ENCODE measurements around the gene AQP2.

AQP2 gene

DNA sequence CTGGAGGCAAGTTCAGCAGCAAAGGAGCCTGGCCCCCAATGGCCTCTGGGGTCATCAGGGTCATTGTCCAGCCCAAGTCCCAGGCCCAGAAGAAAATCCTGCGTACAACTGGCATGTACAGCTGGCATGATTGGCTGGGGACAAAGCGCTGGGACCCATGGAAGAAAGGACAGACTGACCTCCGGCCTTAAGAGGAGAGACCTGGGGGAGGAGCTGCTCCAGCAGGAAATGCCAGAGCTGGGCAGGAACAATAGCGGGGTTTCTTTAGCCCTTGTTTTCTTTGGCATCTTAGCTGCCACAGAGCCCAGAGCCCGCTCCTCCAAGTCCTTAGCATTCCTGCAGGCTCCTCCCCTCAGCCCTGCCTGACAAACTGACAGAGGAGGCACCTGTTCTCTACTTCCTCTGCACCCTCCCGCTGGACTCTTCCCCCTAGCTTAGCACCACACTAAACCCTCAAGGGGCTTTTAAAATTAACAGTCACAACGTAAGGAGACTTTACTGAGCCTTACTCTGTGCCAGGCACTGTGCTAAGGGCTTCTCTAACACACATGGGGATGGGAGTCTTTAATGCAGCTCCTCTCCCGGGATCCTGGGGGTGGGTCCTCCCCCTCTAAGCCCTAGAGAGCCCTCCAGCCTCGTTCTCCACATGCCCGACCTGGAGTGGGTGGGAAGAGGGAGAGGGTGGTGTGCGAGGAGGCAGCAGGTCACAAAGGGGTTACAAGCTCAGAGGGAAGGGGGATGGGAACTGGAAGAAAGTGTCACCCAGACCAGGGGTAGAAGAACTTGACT lies 9.3 kb downstream of the AQP2 start:
- FAIRE-seq: no peak

DNA sequence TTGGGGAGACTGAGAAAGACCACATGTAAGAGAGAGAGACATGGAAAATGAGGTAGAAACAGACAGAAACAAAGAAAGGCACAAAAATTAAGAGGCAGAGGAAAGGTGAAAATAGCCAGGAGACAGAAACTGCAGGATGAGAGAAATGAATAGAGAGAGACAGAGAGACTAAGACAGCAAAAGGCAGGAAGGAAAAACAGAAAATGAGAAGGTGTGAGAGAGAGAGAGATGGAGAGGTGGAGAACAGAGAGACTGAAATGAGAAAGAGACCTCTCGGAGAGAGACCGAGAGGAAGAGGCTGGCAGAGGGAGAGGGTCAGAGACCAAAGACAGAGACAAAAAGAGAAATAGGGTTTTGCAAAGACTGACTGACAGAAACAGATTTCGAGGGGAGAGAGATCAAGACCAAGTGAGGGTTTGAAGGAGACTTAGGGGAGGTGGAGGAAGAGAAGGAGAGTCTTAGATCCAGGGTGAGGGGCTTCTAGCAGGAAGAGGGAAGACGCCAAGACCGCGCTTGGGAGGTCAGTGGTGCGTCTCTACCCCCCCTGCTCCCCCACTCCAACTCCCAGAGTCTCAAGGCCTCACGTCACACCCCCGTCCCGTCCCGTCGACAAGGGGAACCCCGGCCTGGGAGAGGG lies 10.1 kb downstream of the AQP2 start:
- no peak for FAIRE-seq

DNA sequence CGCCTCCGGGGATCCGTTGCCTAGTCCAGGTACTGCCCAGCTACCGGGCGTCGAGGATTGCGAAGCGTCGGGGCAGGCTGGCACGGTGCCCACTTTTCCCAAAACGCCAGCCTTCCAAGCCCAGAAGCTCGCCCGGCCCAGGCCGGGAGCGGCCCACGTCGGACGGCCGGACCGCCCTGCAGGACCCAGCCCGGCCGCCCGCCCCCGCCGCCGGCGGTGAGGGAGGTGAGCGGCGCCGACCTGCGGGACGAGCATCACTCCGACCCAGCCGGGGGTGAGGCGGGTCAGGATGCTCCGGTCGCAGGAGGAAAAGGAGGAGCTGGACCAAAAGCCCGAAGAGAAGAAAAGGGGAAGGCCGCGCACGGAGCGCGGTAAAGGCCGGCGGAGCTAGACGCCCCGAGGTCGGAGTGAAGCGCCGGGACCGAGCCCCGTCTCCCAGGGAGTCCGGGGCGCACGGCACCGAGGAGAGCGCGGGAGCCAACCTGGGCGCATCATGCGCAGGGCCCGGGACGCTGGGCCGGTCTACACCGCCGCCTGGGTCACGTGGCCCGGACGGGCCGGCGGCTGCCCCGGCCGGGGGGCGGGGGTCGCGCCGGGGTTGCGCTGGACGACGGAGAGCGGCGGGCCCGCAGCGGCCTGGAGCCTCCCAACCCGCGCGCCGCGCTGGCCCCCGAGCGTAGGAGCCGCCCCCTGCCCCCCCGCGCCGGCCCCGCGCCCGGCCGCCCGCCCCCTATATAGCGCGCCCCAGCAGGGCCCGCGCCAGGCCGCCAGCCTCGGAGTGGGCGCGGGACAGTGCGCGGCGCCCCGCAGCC lies 10.8 kb downstream of the AQP2 start, which contains the start of gene AQP5:
Gene AQP5 (plus strand): TSS at position 762 of the 812 bp plus-strand sequence. CDS start 146 bp downstream, outside the sequence.
- FAIRE-seq: no peak

DNA sequence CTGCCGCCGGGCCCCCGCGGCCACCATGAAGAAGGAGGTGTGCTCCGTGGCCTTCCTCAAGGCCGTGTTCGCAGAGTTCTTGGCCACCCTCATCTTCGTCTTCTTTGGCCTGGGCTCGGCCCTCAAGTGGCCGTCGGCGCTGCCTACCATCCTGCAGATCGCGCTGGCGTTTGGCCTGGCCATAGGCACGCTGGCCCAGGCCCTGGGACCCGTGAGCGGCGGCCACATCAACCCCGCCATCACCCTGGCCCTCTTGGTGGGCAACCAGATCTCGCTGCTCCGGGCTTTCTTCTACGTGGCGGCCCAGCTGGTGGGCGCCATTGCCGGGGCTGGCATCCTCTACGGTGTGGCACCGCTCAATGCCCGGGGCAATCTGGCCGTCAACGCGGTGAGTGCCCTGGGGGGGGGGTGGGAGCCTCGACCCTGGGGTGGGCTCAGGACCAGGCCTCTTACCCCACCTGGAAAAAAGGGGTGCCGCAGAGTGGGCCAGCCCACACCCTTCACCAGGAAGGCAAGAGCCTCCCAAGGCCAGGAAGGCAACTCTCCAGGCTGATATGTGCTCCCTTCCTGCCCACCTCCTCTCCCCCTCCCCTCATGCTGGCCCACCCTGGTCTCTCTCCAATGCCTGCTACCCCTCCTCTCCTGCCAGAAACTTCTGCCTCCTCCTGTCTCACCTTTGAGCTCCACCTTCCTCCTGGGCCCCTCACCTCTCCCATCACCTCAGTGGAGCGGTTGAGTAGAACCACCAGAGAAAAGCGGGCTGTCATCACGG lies 11.6 kb downstream of the AQP2 start:
- no peak for FAIRE-seq

DNA sequence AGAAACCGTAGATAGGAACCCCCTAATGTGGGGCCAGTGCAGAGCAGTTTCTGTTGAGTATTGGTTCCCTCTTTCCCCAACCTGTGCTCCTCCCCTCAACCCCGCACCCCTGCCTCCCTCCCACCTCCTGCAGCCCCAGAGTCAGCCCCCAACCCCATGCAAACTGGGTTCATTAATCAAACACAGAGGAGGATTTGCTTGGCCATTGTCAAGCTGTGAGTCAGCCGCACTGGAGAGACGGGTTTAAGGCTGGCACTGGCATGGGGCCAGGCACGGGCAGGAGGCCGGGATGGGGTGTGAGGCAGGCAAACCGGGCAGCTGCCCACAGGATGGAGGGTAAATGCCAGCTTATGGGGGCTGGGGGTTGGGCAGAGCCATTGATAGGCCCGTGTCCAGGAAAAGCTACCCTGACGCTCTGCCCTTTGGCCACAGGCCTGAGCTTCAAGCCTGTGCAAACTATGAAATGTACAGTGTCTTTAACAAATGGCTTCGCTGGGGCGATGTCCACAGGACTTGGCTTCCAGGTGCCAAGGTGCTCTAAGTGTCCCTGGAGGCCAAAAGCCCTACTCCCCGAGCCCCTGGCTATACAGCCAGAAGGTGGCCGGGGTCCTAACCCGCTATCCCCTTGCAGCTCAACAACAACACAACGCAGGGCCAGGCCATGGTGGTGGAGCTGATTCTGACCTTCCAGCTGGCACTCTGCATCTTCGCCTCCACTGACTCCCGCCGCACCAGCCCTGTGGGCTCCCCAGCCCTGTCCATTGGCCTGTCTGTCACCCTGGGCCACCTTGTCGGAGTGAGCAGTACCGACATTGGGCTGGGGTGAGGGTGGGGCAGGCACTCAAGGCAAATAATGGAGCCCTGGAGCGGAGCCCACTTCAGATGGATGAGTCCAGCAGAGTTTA lies 12.6 kb downstream of the AQP2 start:
- FAIRE-seq: no peak

DNA sequence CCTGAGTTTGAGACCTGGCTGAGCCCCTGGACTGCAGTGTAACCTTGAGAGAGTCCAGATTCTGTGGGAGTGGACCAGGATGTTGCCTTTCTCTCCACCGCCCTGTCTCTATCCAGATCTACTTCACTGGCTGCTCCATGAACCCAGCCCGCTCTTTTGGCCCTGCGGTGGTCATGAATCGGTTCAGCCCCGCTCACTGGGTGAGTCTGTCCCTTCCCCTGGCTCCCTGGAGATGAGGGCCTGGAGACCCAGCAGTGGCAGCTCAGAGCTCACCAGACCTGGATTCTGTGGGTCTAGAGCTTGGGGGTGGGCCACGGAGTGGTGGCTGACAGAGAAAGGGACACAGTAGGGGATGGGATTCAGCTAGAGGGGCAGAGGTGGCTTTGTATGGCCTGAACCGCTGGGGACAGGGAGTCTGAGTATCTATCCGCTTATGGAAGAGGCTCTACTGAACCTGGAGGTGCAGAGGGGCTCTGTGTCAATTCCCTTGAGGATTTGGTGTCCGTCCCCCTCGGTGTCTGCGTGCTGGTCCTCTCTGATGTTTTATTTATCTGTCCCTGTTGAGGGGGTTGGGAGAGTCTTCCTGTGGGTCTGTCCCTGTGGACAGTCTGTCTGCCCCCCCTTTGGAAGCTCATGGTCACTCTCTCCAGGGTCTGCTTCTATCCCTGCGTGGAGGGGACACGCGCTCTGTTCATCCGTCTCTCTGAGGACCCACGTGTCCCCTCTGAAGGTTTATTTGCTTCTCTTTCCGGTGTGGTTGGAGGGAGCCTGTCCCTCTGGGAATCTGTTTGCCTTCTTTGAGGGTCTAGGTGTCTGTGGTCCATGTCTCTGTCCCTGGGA lies 13.7 kb downstream of the AQP2 start:
- FAIRE-seq: no peak

DNA sequence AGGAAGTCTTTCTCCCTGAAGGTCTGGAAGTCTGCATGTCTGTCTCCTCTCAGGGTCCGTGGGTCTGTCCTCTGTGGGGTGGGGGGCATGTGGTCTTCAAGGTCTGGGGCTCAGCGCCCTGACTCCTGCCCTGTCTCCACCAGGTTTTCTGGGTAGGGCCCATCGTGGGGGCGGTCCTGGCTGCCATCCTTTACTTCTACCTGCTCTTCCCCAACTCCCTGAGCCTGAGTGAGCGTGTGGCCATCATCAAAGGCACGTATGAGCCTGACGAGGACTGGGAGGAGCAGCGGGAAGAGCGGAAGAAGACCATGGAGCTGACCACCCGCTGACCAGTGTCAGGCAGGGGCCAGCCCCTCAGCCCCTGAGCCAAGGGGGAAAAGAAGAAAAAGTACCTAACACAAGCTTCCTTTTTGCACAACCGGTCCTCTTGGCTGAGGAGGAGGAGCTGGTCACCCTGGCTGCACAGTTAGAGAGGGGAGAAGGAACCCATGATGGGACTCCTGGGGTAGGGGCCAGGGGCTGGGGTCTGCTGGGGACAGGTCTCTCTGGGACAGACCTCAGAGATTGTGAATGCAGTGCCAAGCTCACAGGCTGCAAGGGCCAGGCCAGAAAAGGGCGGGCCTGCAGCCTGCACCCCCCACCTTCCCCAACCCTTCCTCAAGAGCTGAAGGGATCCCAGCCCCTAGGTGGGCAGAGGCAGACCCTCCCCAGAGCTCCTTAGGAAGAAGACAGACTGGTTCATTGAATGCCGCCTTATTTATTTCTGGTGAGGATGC lies 14.5 kb downstream of the AQP2 start:
- no peak for FAIRE-seq

DNA sequence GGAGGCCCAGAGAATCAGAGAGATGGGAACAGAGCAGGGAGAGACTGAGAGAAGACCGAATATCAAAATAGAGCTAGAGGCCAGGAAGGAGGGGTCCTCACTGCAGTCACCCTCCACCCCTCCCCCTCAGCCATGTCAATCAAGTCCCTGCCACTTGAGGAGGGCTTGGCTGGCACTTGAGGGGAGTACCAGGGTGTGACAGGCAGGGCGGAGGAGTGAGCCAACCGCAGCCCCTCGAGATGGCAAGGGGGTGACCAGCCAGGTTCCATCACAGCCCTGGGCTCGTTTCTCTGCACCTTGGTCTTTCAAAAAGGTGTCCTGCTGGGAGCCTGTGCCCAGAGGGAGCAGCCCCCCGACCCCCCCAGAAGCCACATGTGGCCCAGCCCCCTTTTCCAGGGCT lies 15.3 kb downstream of the AQP2 start:
- no peak for FAIRE-seq

DNA sequence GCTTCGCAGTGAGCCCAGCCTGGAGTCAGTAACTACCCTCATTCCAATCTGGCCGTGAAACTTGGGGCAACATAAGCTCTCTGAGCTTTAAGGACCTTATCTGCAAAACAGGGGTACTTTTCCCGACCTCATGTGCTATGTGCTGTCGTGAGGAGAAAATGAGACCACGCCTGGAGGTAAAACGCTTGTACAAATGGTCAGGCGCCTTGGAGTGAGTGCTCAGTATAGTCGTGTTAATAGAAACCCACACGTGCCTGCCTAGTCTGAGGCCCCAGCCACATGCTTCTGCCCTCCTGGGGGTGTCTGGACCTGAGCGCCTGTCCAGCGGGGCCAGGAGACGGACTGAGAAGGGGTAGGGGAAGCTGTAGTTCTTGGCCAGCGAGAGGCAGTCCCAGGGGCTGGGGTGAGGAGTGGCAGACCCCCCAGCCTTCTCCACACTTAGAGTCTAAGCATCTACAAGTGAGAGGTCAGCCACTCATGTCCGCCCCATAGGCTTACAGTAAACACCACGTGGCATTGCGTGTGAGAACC lies 16.0 kb downstream of the AQP2 start:
- no peak for FAIRE-seq

DNA sequence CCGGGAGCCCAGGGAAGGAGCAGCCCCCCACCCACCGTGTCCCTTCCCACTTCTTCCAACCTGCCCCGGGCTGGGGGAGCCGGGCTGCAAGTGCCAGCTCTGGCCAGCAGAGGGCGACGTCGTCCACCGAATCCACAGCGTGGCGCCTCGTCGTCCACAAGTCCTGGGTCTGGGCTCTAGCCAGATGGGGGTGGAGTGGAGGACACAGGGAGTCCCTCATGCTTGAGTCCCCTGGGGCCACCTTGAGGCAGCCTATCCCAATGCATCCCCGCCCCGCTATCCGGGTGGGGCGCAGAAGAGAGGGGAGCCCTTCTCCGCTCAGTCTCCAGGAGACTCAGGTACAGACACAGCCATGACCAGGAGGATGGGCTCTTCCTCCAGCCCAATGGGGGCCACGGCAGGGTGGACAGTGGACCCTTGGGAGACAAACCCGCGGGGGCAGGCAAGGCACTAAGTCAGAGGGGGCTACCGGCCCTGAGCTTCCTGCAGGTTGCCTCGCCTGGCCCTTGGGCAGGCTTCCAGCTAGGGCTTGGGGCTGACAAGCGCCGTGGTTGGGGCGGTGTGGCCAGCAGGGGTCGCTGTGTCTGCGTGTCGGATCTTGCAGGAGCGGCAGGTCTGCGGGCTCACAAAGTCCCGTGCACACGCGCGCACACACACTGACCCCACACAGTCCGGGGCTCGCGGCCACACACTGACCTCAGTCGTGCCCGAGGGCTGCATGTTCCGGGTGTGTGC lies 16.7 kb downstream of the AQP2 start:
- no peak for FAIRE-seq

DNA sequence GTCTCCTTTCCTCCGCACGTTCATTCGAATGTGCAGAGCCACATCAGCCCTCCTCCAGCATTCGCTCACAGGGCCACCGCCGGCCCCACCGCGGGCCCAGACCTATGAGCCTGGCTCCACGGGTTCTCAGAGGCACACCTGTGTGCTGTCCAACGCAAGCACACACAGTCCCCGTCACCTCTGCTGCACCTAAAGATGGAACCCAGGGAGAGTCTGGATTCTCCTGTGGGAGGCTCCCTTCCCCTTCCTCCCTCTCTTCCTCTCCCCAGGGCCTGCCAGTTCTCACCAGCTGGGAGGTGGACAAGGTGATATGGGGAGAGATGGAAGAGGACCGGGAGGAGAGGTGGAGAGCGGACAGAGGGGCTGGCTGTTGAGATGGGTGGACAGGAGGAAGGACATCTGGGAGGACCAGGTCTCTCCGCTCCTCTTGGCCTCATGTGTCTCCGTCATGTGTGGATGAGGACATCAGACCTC lies 17.3 kb downstream of the AQP2 start:
- FAIRE-seq: no peak

DNA sequence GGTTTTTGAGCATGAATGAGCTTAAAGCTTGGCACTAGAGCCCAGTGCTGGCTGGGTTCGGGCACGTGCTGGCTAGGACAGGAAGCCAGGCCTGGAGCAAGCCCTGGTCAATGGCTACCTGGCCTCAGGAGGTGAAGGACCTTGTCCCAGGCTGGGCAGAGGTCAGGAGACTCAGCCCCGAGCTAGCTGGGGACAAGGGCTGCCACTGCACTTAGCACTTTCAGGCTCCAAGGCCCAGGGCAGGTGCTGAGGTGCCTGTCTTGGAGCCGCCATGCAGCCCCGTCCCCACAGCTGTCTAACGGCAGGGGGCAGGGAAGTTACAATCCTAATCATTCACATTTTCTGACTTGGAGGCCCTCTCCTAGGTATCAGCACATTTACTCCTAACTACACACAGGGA lies 17.9 kb downstream of the AQP2 start:
- FAIRE-seq: no peak

DNA sequence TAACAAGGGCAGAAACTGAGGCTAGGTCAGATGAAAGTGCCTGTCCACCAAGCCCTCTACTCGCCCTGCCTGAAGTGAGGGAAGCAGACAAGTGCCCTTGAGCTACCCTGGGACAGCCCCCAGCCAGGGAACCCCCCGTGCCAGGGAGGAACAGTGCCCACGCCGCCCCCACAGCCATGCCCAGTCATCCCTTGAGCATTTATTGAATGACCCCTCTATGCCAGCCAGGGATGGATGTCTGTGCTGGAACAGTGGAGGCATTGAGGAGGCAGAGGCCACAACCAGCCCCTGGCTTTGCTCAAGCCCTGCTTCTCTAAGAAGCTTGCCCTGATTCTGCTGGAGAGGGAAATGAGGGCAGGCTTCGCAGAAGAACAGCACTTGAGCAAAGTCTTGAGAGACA lies 18.5 kb downstream of the AQP2 start:
- no peak for FAIRE-seq

DNA sequence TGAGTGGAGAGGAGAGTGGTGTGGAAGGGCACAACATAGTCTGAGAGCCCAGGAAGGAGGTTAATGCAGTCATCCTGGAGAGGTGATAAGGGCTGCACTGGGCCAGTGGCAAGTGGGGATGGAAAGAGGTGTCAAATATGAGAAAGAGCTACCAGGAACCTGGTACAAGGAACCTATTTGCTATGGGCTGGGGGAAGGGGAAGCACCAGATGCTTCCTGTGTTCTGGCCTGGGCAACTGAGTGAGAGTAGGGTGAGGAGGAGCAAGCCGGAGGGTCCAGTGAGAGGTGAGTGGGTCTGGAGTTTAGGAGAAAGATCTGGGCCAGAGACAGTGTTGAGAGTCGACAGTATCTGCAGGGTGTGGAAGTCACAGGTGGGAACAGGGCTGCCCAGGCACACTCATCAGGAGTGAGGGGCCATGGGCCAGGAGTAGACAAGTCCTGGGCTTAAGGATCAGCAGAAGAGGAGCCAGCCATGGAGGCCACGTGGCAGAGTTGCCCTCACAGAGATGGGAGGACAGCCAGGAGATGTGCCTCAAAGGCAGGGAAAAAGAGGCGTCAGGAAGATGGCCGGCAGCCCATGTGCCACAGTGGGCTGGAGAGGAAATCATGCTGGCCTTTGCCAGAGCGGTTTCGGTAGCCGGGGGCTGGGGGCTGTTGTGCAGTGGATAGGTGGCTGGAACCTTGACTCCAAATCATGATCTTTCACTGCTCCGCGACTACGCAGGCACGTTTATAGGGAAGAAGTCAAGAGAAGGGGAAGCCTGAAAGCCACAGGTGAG lies 19.3 kb downstream of the AQP2 start:
- no peak for FAIRE-seq

DNA sequence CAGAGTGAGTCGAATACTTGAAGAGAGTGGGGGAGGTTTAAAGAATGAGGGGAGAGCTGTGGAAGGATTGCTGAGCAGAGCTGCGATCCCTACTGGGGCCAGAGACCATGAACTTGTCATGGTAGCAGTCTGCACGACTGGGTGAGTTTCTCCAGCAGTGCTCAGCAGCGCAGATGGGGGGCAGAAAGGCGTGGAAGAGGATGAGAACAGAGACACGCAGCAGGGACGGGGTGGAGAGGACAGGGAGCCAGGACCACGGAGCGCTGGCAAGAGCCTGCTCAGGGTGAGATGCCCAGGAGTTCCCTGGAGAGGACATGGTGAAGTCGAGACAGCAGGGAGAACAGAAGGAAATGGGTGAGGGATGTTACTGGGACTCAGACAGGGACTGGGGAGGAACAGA lies 20.1 kb downstream of the AQP2 start:
- no peak for FAIRE-seq

DNA sequence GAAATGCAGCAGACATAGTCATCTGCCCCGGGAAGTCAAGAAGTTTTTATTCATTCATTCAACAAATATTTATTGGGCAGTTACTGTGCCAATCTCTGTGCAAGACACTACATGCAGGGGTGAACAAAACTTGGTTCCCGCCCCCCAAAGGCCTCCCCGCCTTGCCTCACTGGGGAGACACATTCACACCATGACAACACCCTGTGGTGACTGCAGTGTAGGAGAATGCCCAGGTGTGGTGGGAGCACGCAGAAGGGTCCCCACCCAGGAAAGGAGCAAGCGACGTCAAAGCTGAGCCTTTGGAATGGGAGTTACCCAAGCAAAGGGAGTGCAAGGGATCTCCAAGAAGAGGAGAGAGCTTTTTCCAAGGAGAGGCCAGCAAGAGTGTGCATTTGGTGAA lies 20.6 kb downstream of the AQP2 start:
- FAIRE-seq: no peak

DNA sequence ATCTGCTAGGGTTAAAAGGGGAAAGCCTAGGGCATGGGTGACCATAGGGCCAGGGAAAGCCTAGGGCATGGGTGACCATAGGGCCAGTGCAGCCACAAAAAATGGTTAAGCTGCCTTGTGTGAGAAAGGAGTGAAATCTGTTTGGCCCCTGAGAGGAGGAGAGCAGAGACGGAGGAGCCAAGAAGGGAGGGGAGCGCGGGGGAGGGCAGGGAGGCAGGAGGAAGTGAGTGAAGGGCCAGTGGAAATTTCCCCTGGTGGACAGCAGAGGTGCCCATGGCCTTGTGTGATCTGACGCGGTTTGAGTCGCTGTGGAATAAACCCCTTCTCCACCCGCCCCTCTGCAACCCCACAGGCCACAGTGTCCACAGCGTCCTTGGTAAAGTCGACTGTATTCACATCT lies 21.6 kb downstream of the AQP2 start:
- FAIRE-seq: no peak
